CD14-positive monocyte (primary cell): ENCODE results near the gene DPP6. TPM values are rescaled to one million over a fixed set of nuclear protein-coding genes. Genes with fewer than 3 reads are reported as not detected.

Experiments used
- DNase-seq, 3 donors: peaks; one replicate each; pipeline ENCODE4 v3.0.0-alpha.2; 2011 to 2022
- H2AFZ ChIP-seq: 2 replicates; pipeline ENCODE4 v1.6.0; 2012; ENCODE audit warnings: mild to moderate bottlenecking, low read depth, low read length, inconsistent platforms; ENCODE audit not compliant: insufficient read depth, poor library complexity, severe bottlenecking
- H3K27ac ChIP-seq, 2 donors: 1 replicate in 1 of 2; 2 replicates in 1 of 2; pipeline ENCODE4 v1.5.1; 2012 to 2013; ENCODE audit warnings: low read length in 2 of 2, control low read depth in 1 of 2, inconsistent platforms in 1 of 2, low read depth in 1 of 2, mild to moderate bottlenecking in 1 of 2
- H3K27me3 ChIP-seq, 2 donors: one replicate each; pipeline versions ENCODE4 v1.6.0 to v1.6.1; 2011 to 2013; ENCODE audit warnings: low read length in 2 of 2; ENCODE audit not compliant: control insufficient read depth in 2 of 2, insufficient read depth in 2 of 2
- H3K36me3 ChIP-seq, 2 donors: replicated peaks in 1 of 2; 1 replicate in 1 of 2; 2 replicates in 1 of 2; pipeline versions ENCODE4 v1.5.1 to v1.6.1; 2012 to 2013; ENCODE audit warnings: low read length in 2 of 2, control low read depth in 1 of 2, inconsistent platforms in 1 of 2, mild to moderate bottlenecking in 1 of 2; ENCODE audit not compliant: insufficient read depth in 2 of 2, control insufficient read depth in 1 of 2
- H3K4me1 ChIP-seq, 2 donors: 1 replicate in 1 of 2; 2 replicates in 1 of 2; pipeline versions ENCODE4 v1.5.1 to v1.6.1; 2012 to 2013; ENCODE audit warnings: low read length in 2 of 2, control low read depth in 1 of 2, inconsistent platforms in 1 of 2, mild to moderate bottlenecking in 1 of 2, moderate library complexity in 1 of 2; ENCODE audit not compliant: insufficient read depth in 2 of 2, control insufficient read depth in 1 of 2
- H3K4me2 ChIP-seq: replicated peaks from 2 replicates; pipeline ENCODE3; 2012; ENCODE audit warnings: low read length, moderate library complexity, mild to moderate bottlenecking; ENCODE audit not compliant: poor library complexity, severe bottlenecking; ENCODE audit errors: extremely low read depth
- H3K4me3 ChIP-seq, 3 experiments: fragments of 200-600 bp in 1 of 3; sonication (generic) in 1 of 3; replicated peaks in 1 of 3; 1 replicate in 2 of 3; 2 replicates in 1 of 3; pipeline ENCODE4 v1.5.1; 2011 to 2013; ENCODE audit warnings: low read length in 3 of 3, mild to moderate bottlenecking in 3 of 3, control low read depth in 2 of 3, low read depth in 2 of 3, inconsistent platforms in 1 of 3, moderate library complexity in 1 of 3
- H3K79me2 ChIP-seq: 2 replicates; pipeline ENCODE4 v1.6.0; 2012; ENCODE audit warnings: mild to moderate bottlenecking, control low read depth, inconsistent platforms, low read length, moderate library complexity; ENCODE audit not compliant: insufficient read depth
- H3K9ac ChIP-seq: 2 replicates; pipeline ENCODE4 v1.6.0; 2017; ENCODE audit warnings: low read length, mild to moderate bottlenecking; ENCODE audit not compliant: insufficient read depth, poor library complexity, severe bottlenecking
- H3K9me3 ChIP-seq, 2 donors: replicated peaks in 1 of 2; 1 replicate in 1 of 2; 2 replicates in 1 of 2; pipeline versions ENCODE4 v1.5.1 to v1.6.1; 2012 to 2013; ENCODE audit warnings: low read length in 2 of 2, control low read depth in 1 of 2; ENCODE audit not compliant: control insufficient read depth in 1 of 2, insufficient read depth in 1 of 2
- H4K20me1 ChIP-seq: 2 replicates; pipeline ENCODE4 v1.6.0; 2012; ENCODE audit warnings: mild to moderate bottlenecking, low read length, control low read depth, moderate library complexity; ENCODE audit not compliant: insufficient read depth
- H3K27ac Mint-ChIP-seq, 7 donors: one replicate each; pipeline ENCODE4 v1.8.0; 2020; ENCODE audit warnings: mild to moderate bottlenecking in 7 of 7, mixed read lengths in 7 of 7, moderate library complexity in 6 of 7, inconsistent platforms in 2 of 7
- H3K27me3 Mint-ChIP-seq, 3 donors: one replicate each; pipeline ENCODE4 v1.8.0; 2021 to 2022; ENCODE audit warnings: low read depth in 3 of 3, mild to moderate bottlenecking in 3 of 3, mixed read lengths in 3 of 3, moderate library complexity in 3 of 3, inconsistent platforms in 1 of 3
- H3K36me3 Mint-ChIP-seq, 2 donors: one replicate each; pipeline ENCODE4 v1.8.0; 2020; ENCODE audit warnings: mixed read lengths in 2 of 2, inconsistent platforms in 1 of 2, mild to moderate bottlenecking in 1 of 2
- H3K4me1 Mint-ChIP-seq: one replicate; pipeline ENCODE4 v1.8.0; 2020; ENCODE audit warnings: mild to moderate bottlenecking, mixed read lengths
- H3K4me3 Mint-ChIP-seq, 2 donors: one replicate each; pipeline ENCODE4 v1.8.0; 2020; ENCODE audit warnings: mild to moderate bottlenecking in 2 of 2, mixed read lengths in 2 of 2, moderate library complexity in 1 of 2
- H3K9me3 Mint-ChIP-seq, 7 donors: one replicate each; pipeline ENCODE4 v1.8.0; 2020 to 2022; ENCODE audit warnings: mixed read lengths in 7 of 7, mild to moderate bottlenecking in 6 of 7, moderate library complexity in 6 of 7, inconsistent platforms in 2 of 7
- CTCF ChIP-seq: fragments of 200-600 bp; IDR thresholded peaks from one replicate; pipeline ENCODE4 v1.8.0; 2022; ENCODE audit warnings: antibody characterized with exemption, mild to moderate bottlenecking
- WGBS: methylation state at CpG from one replicate; pipeline ENCODE4 v1.1.5; 2013; ENCODE audit warnings: missing lambda C conversion rate; ENCODE audit not compliant: insufficient coverage; 5-methylcytosine and 5-hydroxymethylcytosine counted together
- intact Hi-C, 2 donors: fragments of 100-400 bp; cut with micrococcal nuclease; formaldehyde crosslinking; loops; one replicate each; pipeline versions ENCODE4 v1.15.0 to v1.15.1; 2023
- polyA plus RNA-seq, 3 donors: library from polyadenylated mRNA; depleted of rRNA in 1 of 3; unstranded in 2 of 3; stranded (reverse) in 1 of 3; fragments of 300-500 nt in 2 of 3; fragments of >200 nt in 1 of 3; fragmentation: Illumina TruSeq in 2 of 3; gene quantifications; 1 replicate in 2 of 3; 2 replicates in 1 of 3; pipeline ENCODE4 v1.2.3, GENCODE V29; 2012 to 2021

The DPP6 gene
- polyA plus RNA-seq, 3 donors, result not detected

GRCh38 chr7:154388999-154389398, 336.8 kb downstream of the DPP6 start:
- H3K4me2 ChIP-seq, result no peak overlapping the region
- H4K20me1 ChIP-seq, result no peaks in the 10 kb centered on the region
- H3K9me3 ChIP-seq, result peaks cover 45 to 49% of the 10 kb centered on the region in 2 donors
- no peak overlapping the region for H3K9ac ChIP-seq
- no peaks in the 10 kb centered on the region for H3K4me1 Mint-ChIP-seq
- no peaks in the 10 kb centered on the region for H3K36me3 ChIP-seq
- no peak overlapping the region for H3K4me3 Mint-ChIP-seq
- H3K27ac Mint-ChIP-seq, result no peak overlapping the region
- no peaks in the 10 kb centered on the region for H3K36me3 Mint-ChIP-seq
- H3K4me3 ChIP-seq, result no peak overlapping the region
- intact Hi-C loops, result no loop called here
- peaks cover 0 to 2% (median 0%) of the 10 kb centered on the region in 3 donors for H3K27me3 Mint-ChIP-seq
- WGBS, result no CpG with 5 or more reads among the region's 10 CpGs
- DNase-seq, result no peak
- no peaks in the 10 kb centered on the region for H3K4me1 ChIP-seq
- H3K27ac ChIP-seq, result no peak overlapping the region
- no peaks in the 10 kb centered on the region for H3K27me3 ChIP-seq
- no peaks in the 10 kb centered on the region for H3K79me2 ChIP-seq
- no peak overlapping the region for H2AFZ ChIP-seq
- H3K9me3 Mint-ChIP-seq, result peaks cover 7 to 50% (median 22%) of the 10 kb centered on the region in 7 donors
- no peak for TF ChIP-seq CTCF

GRCh38 chr7:154390961-154391360, 338.8 kb downstream of the DPP6 start:
- Histone ChIP-seq H3K27me3 (no peaks in the 10 kb centered on the region), H4K20me1 (no peaks in the 10 kb centered on the region), H3K79me2 (no peaks in the 10 kb centered on the region), H3K4me3 (no peak overlapping the region), H2AFZ (no peak overlapping the region), H3K4me2 (no peak overlapping the region), H3K36me3 (no peaks in the 10 kb centered on the region), H3K4me1 (no peaks in the 10 kb centered on the region), H3K27ac (no peak overlapping the region), H3K9ac (no peak overlapping the region), H3K9me3 (peaks cover 33 to 38% of the 10 kb centered on the region in 2 donors)
- Mint-ChIP-seq H3K9me3 (peaks cover 5 to 46% (median 19%) of the 10 kb centered on the region in 7 donors), H3K27me3 (peaks cover 0 to 2% (median 0%) of the 10 kb centered on the region in 3 donors), H3K4me3 (no peak overlapping the region), H3K36me3 (no peaks in the 10 kb centered on the region), H3K4me1 (no peaks in the 10 kb centered on the region), H3K27ac (no peak overlapping the region)
- TF ChIP-seq CTCF, result no peak
- intact Hi-C loops, result no loop called here
- DNase-seq, result no peak
- WGBS, result 100% methylated on average over 7 of the region's 17 CpGs
